Measurements from ENCODE around the gene HCN2.

The HCN2 gene

DNA sequence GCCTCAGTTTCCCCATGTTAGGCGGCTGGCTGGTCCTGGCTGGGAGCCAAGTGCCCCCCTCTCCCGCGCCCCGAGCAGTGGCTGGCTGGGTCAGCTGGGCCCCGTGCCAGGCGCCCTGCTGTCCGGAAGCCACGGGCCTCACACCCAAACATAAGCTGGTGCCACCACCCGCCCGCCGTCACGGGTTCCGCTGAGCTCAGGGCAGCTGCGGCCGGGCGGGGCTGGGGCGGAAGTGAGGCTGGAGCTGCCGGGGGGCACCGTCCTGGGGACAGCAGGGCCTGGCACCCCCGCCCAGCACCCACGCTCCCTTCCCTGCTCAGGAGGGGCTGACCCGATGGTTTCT lies 19.3 kb downstream of the HCN2 start:
- no peak overlapping the region for H4K8ac ChIP-seq (ENCODE audit: low read depth, low read length)
- H2AFZ ChIP-seq (ENCODE audit: low read length): no peak overlapping the region
- no peak overlapping the region for H3K23ac ChIP-seq (ENCODE audit: low read depth, low read length, poor library complexity)
- no peaks in the 10 kb centered on the region for H3K9me3 ChIP-seq (replicated peaks in 1 of 2; ENCODE audit: control insufficient read depth in 2 of 2, insufficient read depth in 1 of 2, low read depth in 1 of 2, low read length in 2 of 2)
- H3K4me1 ChIP-seq (ENCODE audit: control insufficient read depth in 2 of 2, insufficient read depth in 1 of 2, low read depth in 1 of 2, low read length in 2 of 2): peaks cover 2 to 5% of the 10 kb centered on the region in 2 donors
- no peak overlapping the region for H4K91ac ChIP-seq (ENCODE audit: low read depth, low read length, poor library complexity)
- H3K27ac ChIP-seq (replicated peaks; ENCODE audit: low read length): no peak overlapping the region
- H2AK5ac ChIP-seq (ENCODE audit: low read depth, low read length): peak overlapping the region; percentile 63
- WGBS, 2 donors (ENCODE audit: extremely low coverage in 2 of 2, insufficient read length in 2 of 2, insufficient replicate concordance in 1 of 2): no CpG with 5 or more reads among the region's 22 CpGs
- no peak overlapping the region for H3K14ac ChIP-seq (ENCODE audit: low read length)
- DNase-seq (ENCODE audit: low spot score): no peak
- H2BK5ac ChIP-seq (ENCODE audit: low read length): no peak overlapping the region
- no peak overlapping the region for H2BK15ac ChIP-seq (ENCODE audit: low read length)
- H3K9ac ChIP-seq (ENCODE audit: low read depth, low read length, poor library complexity): no peak overlapping the region
- H3K4me2 ChIP-seq (ENCODE audit: insufficient read depth, low read length, poor library complexity, severe bottlenecking): no peak overlapping the region
- H2BK120ac ChIP-seq (ENCODE audit: low read depth, low read length): no peak overlapping the region
- H3K27me3 ChIP-seq (ENCODE audit: control insufficient read depth in 3 of 3, insufficient read depth in 3 of 3, low read depth in 1 of 3, low read length in 3 of 3): no peaks in the 10 kb centered on the region
- no peak overlapping the region for H3K4me3 ChIP-seq (ENCODE audit: low read length in 2 of 2)
- no peak overlapping the region for H3K18ac ChIP-seq (ENCODE audit: low read length)
- no peaks in the 10 kb centered on the region for H3K79me1 ChIP-seq (ENCODE audit: low read depth, low read length)
- H2BK12ac ChIP-seq (ENCODE audit: low read length): no peak overlapping the region
- H3K4ac ChIP-seq (ENCODE audit: low read length): no peak overlapping the region
- peaks cover 2 to 3% of the 10 kb centered on the region in 2 donors for H3K36me3 ChIP-seq (replicated peaks in 1 of 2; ENCODE audit: control insufficient read depth in 2 of 2, insufficient read depth in 2 of 2, low read length in 2 of 2)

DNA sequence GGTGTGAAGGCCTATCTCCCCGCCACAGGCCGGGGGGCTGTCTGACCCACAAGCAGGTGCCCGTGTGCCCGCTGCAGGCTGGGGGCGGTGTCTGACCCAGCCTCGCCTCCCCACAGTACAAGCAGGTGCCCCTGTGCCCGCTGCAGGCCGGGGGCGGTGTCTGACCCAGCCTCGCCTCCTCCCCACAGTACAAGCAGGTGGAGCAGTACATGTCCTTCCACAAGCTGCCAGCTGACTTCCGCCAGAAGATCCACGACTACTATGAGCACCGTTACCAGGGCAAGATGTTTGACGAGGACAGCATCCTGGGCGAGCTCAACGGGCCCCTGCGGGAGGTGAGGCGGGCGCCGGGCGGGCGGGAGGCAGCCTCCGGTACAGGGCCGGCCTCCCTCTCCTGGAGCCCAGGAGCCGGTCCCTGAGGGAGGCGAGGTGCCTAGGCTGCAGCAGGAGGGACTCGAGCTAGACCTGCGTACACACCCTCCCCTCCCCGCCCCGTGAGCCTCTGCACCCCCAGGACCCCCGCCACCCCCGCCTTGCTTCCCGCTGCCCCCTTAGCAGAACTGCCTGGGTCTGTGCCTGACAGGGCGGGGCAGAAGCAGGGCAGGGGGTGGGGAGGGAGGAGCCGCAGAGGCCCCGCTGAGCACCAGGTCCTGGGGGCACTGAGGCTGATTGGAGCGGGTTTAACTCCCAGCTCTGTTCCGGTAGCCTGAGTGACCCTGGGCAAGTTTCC lies 20.6 kb downstream of the HCN2 start:
- Histone ChIP-seq H2AFZ (ENCODE audit: low read length) (peak overlapping the region; percentile 80), H2BK120ac (ENCODE audit: low read depth, low read length) (no peak overlapping the region), H2AK5ac (ENCODE audit: low read depth, low read length) (no peak overlapping the region), H3K14ac (ENCODE audit: low read length) (no peak overlapping the region), H2BK15ac (ENCODE audit: low read length) (no peak overlapping the region), H3K9ac (ENCODE audit: low read depth, low read length, poor library complexity) (peak overlapping the region; percentile 44), H4K91ac (ENCODE audit: low read depth, low read length, poor library complexity) (no peak overlapping the region), H2BK12ac (ENCODE audit: low read length) (peak overlapping the region; percentile 10), H2BK5ac (ENCODE audit: low read length) (no peak overlapping the region), H3K36me3 (replicated peaks in 1 of 2; ENCODE audit: control insufficient read depth in 2 of 2, insufficient read depth in 2 of 2, low read length in 2 of 2) (peaks cover 9 to 14% of the 10 kb centered on the region in 2 donors), H3K4ac (ENCODE audit: low read length) (no peak overlapping the region), H3K79me1 (ENCODE audit: low read depth, low read length) (no peaks in the 10 kb centered on the region), H3K27me3 (ENCODE audit: control insufficient read depth in 3 of 3, insufficient read depth in 3 of 3, low read depth in 1 of 3, low read length in 3 of 3) (no peaks in the 10 kb centered on the region), H3K4me3 (ENCODE audit: low read length in 2 of 2) (peak overlapping the region in 1 of 2 donors; percentile 6), H3K4me1 (ENCODE audit: control insufficient read depth in 2 of 2, insufficient read depth in 1 of 2, low read depth in 1 of 2, low read length in 2 of 2) (peaks cover 0 to 5% of the 10 kb centered on the region in 2 donors), H3K18ac (ENCODE audit: low read length) (no peak overlapping the region), H4K8ac (ENCODE audit: low read depth, low read length) (no peak overlapping the region), H3K23ac (ENCODE audit: low read depth, low read length, poor library complexity) (no peak overlapping the region), H3K4me2 (ENCODE audit: insufficient read depth, low read length, poor library complexity, severe bottlenecking) (no peak overlapping the region), H3K9me3 (replicated peaks in 1 of 2; ENCODE audit: control insufficient read depth in 2 of 2, insufficient read depth in 1 of 2, low read depth in 1 of 2, low read length in 2 of 2) (no peaks in the 10 kb centered on the region), H3K27ac (replicated peaks; ENCODE audit: low read length) (no peak overlapping the region)
- no CpG with 5 or more reads among the region's 38 CpGs for WGBS, 2 donors (ENCODE audit: extremely low coverage in 2 of 2, insufficient read length in 2 of 2, insufficient replicate concordance in 1 of 2)
- no peak for DNase-seq (ENCODE audit: low spot score)

- no peaks in the 10 kb centered on the region for H3K79me1 ChIP-seq (ENCODE audit: low read depth, low read length)
- no peak overlapping the region for H3K27ac ChIP-seq (replicated peaks; ENCODE audit: low read length)
- H3K14ac ChIP-seq (ENCODE audit: low read length): no peak overlapping the region
- no peak overlapping the region for H3K4me2 ChIP-seq (ENCODE audit: insufficient read depth, low read length, poor library complexity, severe bottlenecking)
- H2BK5ac ChIP-seq (ENCODE audit: low read length): no peak overlapping the region
- H3K4me1 ChIP-seq (ENCODE audit: control insufficient read depth in 2 of 2, insufficient read depth in 1 of 2, low read depth in 1 of 2, low read length in 2 of 2): peaks cover 0 to 5% of the 10 kb centered on the region in 2 donors
- H4K8ac ChIP-seq (ENCODE audit: low read depth, low read length): no peak overlapping the region
- H3K18ac ChIP-seq (ENCODE audit: low read length): no peak overlapping the region
- peaks cover 0 to 2% of the 10 kb centered on the region in 2 donors for H3K9me3 ChIP-seq (replicated peaks in 1 of 2; ENCODE audit: control insufficient read depth in 2 of 2, insufficient read depth in 1 of 2, low read depth in 1 of 2, low read length in 2 of 2)
- peak overlapping the region; percentile 80 for H2AFZ ChIP-seq (ENCODE audit: low read length)
- no CpG with 5 or more reads among the region's 36 CpGs for WGBS, 2 donors (ENCODE audit: extremely low coverage in 2 of 2, insufficient read length in 2 of 2, insufficient replicate concordance in 1 of 2)
- no peak overlapping the region for H3K9ac ChIP-seq (ENCODE audit: low read depth, low read length, poor library complexity)
- peak overlapping the region; percentile 21 for H2AK5ac ChIP-seq (ENCODE audit: low read depth, low read length)
- no peak for DNase-seq (ENCODE audit: low spot score)
- H2BK120ac ChIP-seq (ENCODE audit: low read depth, low read length): no peak overlapping the region
- no peak overlapping the region for H2BK12ac ChIP-seq (ENCODE audit: low read length)
- no peak overlapping the region for H3K23ac ChIP-seq (ENCODE audit: low read depth, low read length, poor library complexity)
- H4K91ac ChIP-seq (ENCODE audit: low read depth, low read length, poor library complexity): no peak overlapping the region
- H2BK15ac ChIP-seq (ENCODE audit: low read length): no peak overlapping the region
- H3K4me3 ChIP-seq (ENCODE audit: low read length in 2 of 2): no peak overlapping the region
- H3K36me3 ChIP-seq (replicated peaks in 1 of 2; ENCODE audit: control insufficient read depth in 2 of 2, insufficient read depth in 2 of 2, low read length in 2 of 2): peaks cover 12 to 17% of the 10 kb centered on the region in 2 donors
- H3K4ac ChIP-seq (ENCODE audit: low read length): no peak overlapping the region
- H3K27me3 ChIP-seq (ENCODE audit: control insufficient read depth in 3 of 3, insufficient read depth in 3 of 3, low read depth in 1 of 3, low read length in 3 of 3): no peaks in the 10 kb centered on the region
Observed at GRCh38 chr19:610801-611480, 21.3 kb downstream of the HCN2 start.

DNA sequence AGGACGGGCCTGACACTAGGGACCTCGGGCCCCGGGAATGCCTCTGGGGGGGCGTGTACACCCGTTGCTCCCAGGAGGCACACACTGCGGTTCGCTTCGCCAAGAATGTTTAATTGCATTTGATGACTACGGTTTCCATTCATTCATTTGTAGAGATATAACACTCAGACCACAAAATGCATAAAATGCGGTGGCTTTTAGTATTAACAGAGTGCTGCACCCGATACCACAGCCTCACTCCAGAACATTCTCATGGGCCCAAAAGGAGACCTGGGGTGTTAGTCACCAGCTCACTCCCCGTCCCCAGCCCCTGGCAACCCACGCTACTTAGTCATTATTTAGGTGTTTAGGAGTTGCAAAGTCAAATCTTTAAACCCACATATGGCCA lies 21.8 kb downstream of the HCN2 start:
- no peak overlapping the region for H3K4me3 ChIP-seq (ENCODE audit: low read length in 2 of 2)
- H3K9me3 ChIP-seq (replicated peaks in 1 of 2; ENCODE audit: control insufficient read depth in 2 of 2, insufficient read depth in 1 of 2, low read depth in 1 of 2, low read length in 2 of 2): peaks cover 0 to 2% of the 10 kb centered on the region in 2 donors
- H2BK15ac ChIP-seq (ENCODE audit: low read length): no peak overlapping the region
- H3K27me3 ChIP-seq (ENCODE audit: control insufficient read depth in 3 of 3, insufficient read depth in 3 of 3, low read depth in 1 of 3, low read length in 3 of 3): no peaks in the 10 kb centered on the region
- H2BK5ac ChIP-seq (ENCODE audit: low read length): no peak overlapping the region
- no peaks in the 10 kb centered on the region for H3K79me1 ChIP-seq (ENCODE audit: low read depth, low read length)
- no peak overlapping the region for H2AFZ ChIP-seq (ENCODE audit: low read length)
- H3K4me1 ChIP-seq (ENCODE audit: control insufficient read depth in 2 of 2, insufficient read depth in 1 of 2, low read depth in 1 of 2, low read length in 2 of 2): peaks cover 0 to 5% of the 10 kb centered on the region in 2 donors
- H3K4me2 ChIP-seq (ENCODE audit: insufficient read depth, low read length, poor library complexity, severe bottlenecking): no peak overlapping the region
- H2BK120ac ChIP-seq (ENCODE audit: low read depth, low read length): no peak overlapping the region
- H3K36me3 ChIP-seq (replicated peaks in 1 of 2; ENCODE audit: control insufficient read depth in 2 of 2, insufficient read depth in 2 of 2, low read length in 2 of 2): peaks cover 12 to 17% of the 10 kb centered on the region in 2 donors
- peak overlapping the region; percentile 21 for H2AK5ac ChIP-seq (ENCODE audit: low read depth, low read length)
- no peak overlapping the region for H3K27ac ChIP-seq (replicated peaks; ENCODE audit: low read length)
- no CpG with 5 or more reads among the region's 13 CpGs for WGBS, 2 donors (ENCODE audit: extremely low coverage in 2 of 2, insufficient read length in 2 of 2, insufficient replicate concordance in 1 of 2)
- H3K18ac ChIP-seq (ENCODE audit: low read length): no peak overlapping the region
- H3K23ac ChIP-seq (ENCODE audit: low read depth, low read length, poor library complexity): no peak overlapping the region
- H4K91ac ChIP-seq (ENCODE audit: low read depth, low read length, poor library complexity): no peak overlapping the region
- no peak overlapping the region for H4K8ac ChIP-seq (ENCODE audit: low read depth, low read length)
- DNase-seq (ENCODE audit: low spot score): no peak
- no peak overlapping the region for H3K14ac ChIP-seq (ENCODE audit: low read length)
- no peak overlapping the region for H3K4ac ChIP-seq (ENCODE audit: low read length)
- H2BK12ac ChIP-seq (ENCODE audit: low read length): no peak overlapping the region
- H3K9ac ChIP-seq (ENCODE audit: low read depth, low read length, poor library complexity): no peak overlapping the region
